Urinary bladder (tissue), 4 donors: ENCODE measurements around the gene CACNA1I. TPM values are rescaled to one million over a fixed set of nuclear protein-coding genes. Genes with fewer than 3 reads are reported as not detected.
"Not testable (repeated sequence)": the region's sequence is repeated elsewhere in the genome, so short reads cannot be mapped to it uniquely, and the experiment has no call there.

Source experiments
- DNase-seq: peaks from one replicate; pipeline ENCODE4 v3.0.0-alpha.2; 2015; ENCODE audit errors: extremely low spot score
- H3K27ac ChIP-seq: one replicate; pipeline ENCODE4 v1.5.1; 2013; ENCODE audit warnings: low read depth, mild to moderate bottlenecking, moderate library complexity
- H3K36me3 ChIP-seq: one replicate; pipeline ENCODE4 v1.6.1; 2013; ENCODE audit warnings: mild to moderate bottlenecking, moderate library complexity; ENCODE audit not compliant: insufficient read depth
- H3K4me1 ChIP-seq: one replicate; pipeline ENCODE4 v1.6.1; 2013; ENCODE audit warnings: mild to moderate bottlenecking, moderate library complexity; ENCODE audit not compliant: insufficient read depth
- H3K4me3 ChIP-seq: one replicate; pipeline ENCODE4 v1.5.1; 2013; ENCODE audit warnings: low read depth, low read length
- WGBS: extraction: QIAGEN DNeasy Blood & Tissue Kit; methylation state at CpG from one replicate; pipeline ENCODE4 v1.1.7; 2013; 5-methylcytosine and 5-hydroxymethylcytosine counted together
- polyA plus RNA-seq: library from polyadenylated mRNA; stranded (reverse); fragments of 200-250 nt; gene quantifications from one replicate; pipeline ENCODE4 v1.2.3, GENCODE V29; 2013
- total RNA-seq: library from RNA; depleted of rRNA; stranded (reverse); fragments of >200 nt; gene quantifications from one replicate; pipeline ENCODE4 v1.2.3, GENCODE V29; 2014
- donor health status: healthy with polysubstance abuse.
- donor health status: healthy.

The CACNA1I gene
- total RNA-seq = 0.11 TPM
- polyA plus RNA-seq = 0.14 TPM

GRCh38 chr22:39570665-39571064 lies at the start of gene CACNA1I:
Gene CACNA1I (plus strand): TSS chr22:39570753. CDS start chr22:39570753, 0 bp downstream.
- Histone ChIP-seq H3K4me3 (no peak within 1 kb of the TSS), H3K36me3 (no peaks in the 10 kb centered on the region), H3K27ac (no peak within 1 kb of the TSS), H3K4me1 (no peaks in the 10 kb centered on the region)
- WGBS = 77% methylated on average over 14 of the region's 14 CpGs
- no peak for DNase-seq

- not testable (repeated sequence) for H3K36me3 ChIP-seq, DNase-seq, H3K4me1 ChIP-seq
- H3K27ac ChIP-seq = peak overlapping the region; percentile 35
- H3K4me3 ChIP-seq = peak overlapping the region; percentile 89
- WGBS = 1% methylated on average over 28 of the region's 28 CpGs
Measured at GRCh38 chr22:39521106-39521885, 49.3 kb upstream of the CACNA1I start.

GRCh38 chr22:39522091-39522490 lies 48.5 kb upstream of the CACNA1I start:
- not testable (repeated sequence) for H3K4me1 ChIP-seq, H3K4me3 ChIP-seq, H3K36me3 ChIP-seq, H3K27ac ChIP-seq, DNase-seq
- 12% methylated on average over 4 of the region's 5 CpGs for WGBS

GRCh38 chr22:39522567-39523300 lies 47.8 kb upstream of the CACNA1I start:
- Histone ChIP-seq H3K27ac (peak overlapping the region; percentile 27), H3K4me1 (no peaks in the 10 kb centered on the region), H3K4me3 (peak overlapping the region; percentile 20), H3K36me3 (no peaks in the 10 kb centered on the region)
- 8% methylated on average over 14 of the region's 14 CpGs for WGBS
- DNase-seq = no peak

GRCh38 chr22:39524089-39524752 lies 46.3 kb upstream of the CACNA1I start:
- Histone ChIP-seq H3K4me3 (no peak overlapping the region), H3K4me1 (no peaks in the 10 kb centered on the region), H3K27ac (no peak overlapping the region), H3K36me3 (no peaks in the 10 kb centered on the region)
- WGBS = 68% methylated on average over 13 of the region's 13 CpGs
- no peak for DNase-seq

- 70% methylated on average over 10 of the region's 10 CpGs for WGBS
- no peak overlapping the region for H3K27ac ChIP-seq
- DNase-seq = no peak
- H3K4me3 ChIP-seq = no peak overlapping the region
- no peaks in the 10 kb centered on the region for H3K36me3 ChIP-seq
- H3K4me1 ChIP-seq = no peaks in the 10 kb centered on the region
Measured at GRCh38 chr22:39524753-39525657, 45.5 kb upstream of the CACNA1I start.

GRCh38 chr22:39525658-39525975 lies 44.9 kb upstream of the CACNA1I start:
- Histone ChIP-seq H3K36me3 (no peaks in the 10 kb centered on the region), H3K4me1 (no peaks in the 10 kb centered on the region), H3K4me3 (no peak overlapping the region)

GRCh38 chr22:39526736-39527171 lies 43.8 kb upstream of the CACNA1I start:
- H3K4me3 ChIP-seq = no peak overlapping the region
- no peaks in the 10 kb centered on the region for H3K4me1 ChIP-seq
- DNase-seq = no peak
- H3K36me3 ChIP-seq = no peaks in the 10 kb centered on the region
- no peak overlapping the region for H3K27ac ChIP-seq
- WGBS = 70% methylated on average over 4 of the region's 4 CpGs

More at GRCh38 chr22:39525658-39525975, 44.9 kb upstream of the CACNA1I start:
- no peak for DNase-seq
- H3K27ac ChIP-seq = no peak overlapping the region
- WGBS = 71% methylated on average over 4 of the region's 4 CpGs

- WGBS = 52% methylated on average over 6 of the region's 6 CpGs
- Histone ChIP-seq H3K4me3 (no peak overlapping the region), H3K27ac (no peak overlapping the region), H3K36me3 (no peaks in the 10 kb centered on the region), H3K4me1 (no peaks in the 10 kb centered on the region)
- DNase-seq = no peak
Measured at GRCh38 chr22:39527481-39527961, 43.0 kb upstream of the CACNA1I start.

GRCh38 chr22:39528080-39528661 lies 42.4 kb upstream of the CACNA1I start:
- H3K27ac ChIP-seq = no peak overlapping the region
- H3K4me3 ChIP-seq = no peak overlapping the region
- H3K4me1 ChIP-seq = no peaks in the 10 kb centered on the region
- 62% methylated on average over 12 of the region's 12 CpGs for WGBS
- DNase-seq = no peak
- H3K36me3 ChIP-seq = no peaks in the 10 kb centered on the region

GRCh38 chr22:39528681-39529486 lies 41.7 kb upstream of the CACNA1I start:
- 34% methylated on average over 32 of the region's 32 CpGs for WGBS
- DNase-seq = no peak
- Histone ChIP-seq H3K36me3 (no peaks in the 10 kb centered on the region), H3K4me1 (no peaks in the 10 kb centered on the region), H3K27ac (no peak overlapping the region), H3K4me3 (no peak overlapping the region)

- 63% methylated on average over 17 of the region's 17 CpGs for WGBS
- Histone ChIP-seq H3K4me3 (no peak overlapping the region), H3K27ac (no peak overlapping the region), H3K4me1 (no peaks in the 10 kb centered on the region), H3K36me3 (no peaks in the 10 kb centered on the region)
- DNase-seq = no peak
Measured at GRCh38 chr22:39529487-39529851, 41.1 kb upstream of the CACNA1I start.
